Adipose tissue (tissue), 3 donors: ENCODE data around the gene KDM1A. TPM values are rescaled to one million over a fixed set of nuclear protein-coding genes. Genes with fewer than 3 reads are reported as not detected.

Experiments used
- H3K27ac ChIP-seq: one replicate; pipeline ENCODE4 v1.5.1; 2013; ENCODE audit warnings: low read depth, low read length
- WGBS, 3 donors: extraction: QIAGEN DNeasy Blood & Tissue Kit; methylation state at CpG; one replicate each; pipeline ENCODE4 v1.1.7; 2013; 5-methylcytosine and 5-hydroxymethylcytosine counted together
- polyA plus RNA-seq, 3 donors: library from polyadenylated mRNA; stranded (reverse); fragments of 200-250 nt; gene quantifications; one replicate each; pipeline ENCODE4 v1.2.3, GENCODE V29; 2013
- donor health status: healthy with polysubstance abuse.
- donor health status: Bipolar disorder and iron deficiency.
- donor health status: healthy.

Gene KDM1A
- polyA plus RNA-seq, 3 donors: 20.1 to 24.9 (median 21.0) TPM

DNA sequence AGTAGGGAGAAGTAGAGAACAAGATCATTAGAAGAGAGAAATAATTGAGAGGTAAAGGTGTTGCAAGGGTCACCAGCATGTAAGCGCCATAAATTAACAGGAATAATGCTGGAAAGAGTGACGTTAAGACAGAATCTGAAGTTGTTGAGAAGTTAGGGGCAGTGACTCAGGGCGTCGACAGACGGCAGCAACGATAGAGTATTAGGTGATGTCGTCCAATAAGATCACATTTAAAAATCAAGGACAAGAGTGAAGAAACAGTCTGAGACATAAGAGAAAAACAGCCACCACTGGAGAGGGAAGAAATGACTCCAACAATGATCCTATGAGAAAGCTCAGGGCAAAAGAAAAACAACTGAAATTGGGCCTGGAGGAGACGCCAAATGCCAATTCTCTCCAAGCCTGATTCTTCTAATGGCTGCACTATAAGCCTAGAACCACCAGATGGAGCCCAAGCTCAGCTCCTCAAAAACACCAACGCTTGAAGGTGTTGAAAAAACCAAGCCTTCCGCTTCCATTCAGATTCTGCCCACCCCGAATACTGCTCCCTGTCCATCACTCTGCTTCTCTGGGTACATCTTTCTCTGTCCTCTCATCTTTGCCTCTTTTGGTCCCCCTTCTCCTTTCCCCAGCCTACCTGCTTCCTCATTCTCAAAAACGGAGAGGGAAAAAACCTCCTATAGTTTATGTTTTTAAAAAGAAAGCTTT, 79.3 kb downstream of the KDM1A start:
- 45 to 56% (median 48%) methylated on average over 12 of the region's 12 CpGs for WGBS, 3 donors
- H3K27ac ChIP-seq: no peak overlapping the region

- H3K27ac ChIP-seq: no peak overlapping the region
- 89 to 97% (median 96%) methylated on average over 1 of the region's 1 CpG for WGBS, 3 donors
Measured at GRCh38 chr1:23099171-23099536, 79.9 kb downstream of the KDM1A start.

- H3K27ac ChIP-seq: no peak overlapping the region
- WGBS, 3 donors: 39 to 62% (median 41%) methylated on average over 3 of the region's 3 CpGs
Measured at GRCh38 chr1:23100074-23100748, 80.9 kb downstream of the KDM1A start.

GRCh38 chr1:23101101-23101827, 82.0 kb downstream of the KDM1A start:
- WGBS, 3 donors: 87 to 94% (median 88%) methylated on average over 3 of the region's 3 CpGs
- no peak overlapping the region for H3K27ac ChIP-seq

GRCh38 chr1:23101887-23102286, 82.6 kb downstream of the KDM1A start:
- no peak overlapping the region for H3K27ac ChIP-seq
- 67 to 87% (median 68%) methylated on average over 2 of the region's 2 CpGs for WGBS, 3 donors

DNA sequence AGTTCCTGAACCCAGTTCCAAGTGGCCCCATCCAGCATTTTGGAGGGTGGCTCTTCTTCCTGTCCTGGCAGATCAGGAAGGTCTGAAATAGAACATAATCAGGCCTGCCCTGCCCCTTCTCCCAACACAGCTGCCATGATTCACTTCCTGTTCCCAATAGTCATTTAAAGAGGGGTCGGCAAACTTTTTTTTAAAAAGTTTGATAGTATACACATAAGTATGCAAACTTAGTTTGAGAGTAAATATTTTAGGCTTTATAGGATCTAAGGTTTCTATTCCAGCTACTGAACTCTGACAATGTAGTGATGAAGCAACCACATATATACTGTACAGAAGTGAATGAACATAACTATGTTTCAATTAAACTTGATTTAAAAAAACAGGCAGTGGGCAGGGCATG, 83.0 kb downstream of the KDM1A start:
- 24 to 31% (median 24%) methylated on average over 1 of the region's 1 CpG for WGBS, 3 donors
- no peak overlapping the region for H3K27ac ChIP-seq

GRCh38 chr1:23103001-23103889, 84.0 kb downstream of the KDM1A start:
- H3K27ac ChIP-seq: no peak overlapping the region
- 51 to 77% (median 59%) methylated on average over 10 of the region's 10 CpGs for WGBS, 3 donors

GRCh38 chr1:23108918-23109533, 89.8 kb downstream of the KDM1A start:
- H3K27ac ChIP-seq: no peak overlapping the region
- WGBS, 3 donors: 83 to 97% (median 94%) methylated on average over 4 of the region's 4 CpGs

DNA sequence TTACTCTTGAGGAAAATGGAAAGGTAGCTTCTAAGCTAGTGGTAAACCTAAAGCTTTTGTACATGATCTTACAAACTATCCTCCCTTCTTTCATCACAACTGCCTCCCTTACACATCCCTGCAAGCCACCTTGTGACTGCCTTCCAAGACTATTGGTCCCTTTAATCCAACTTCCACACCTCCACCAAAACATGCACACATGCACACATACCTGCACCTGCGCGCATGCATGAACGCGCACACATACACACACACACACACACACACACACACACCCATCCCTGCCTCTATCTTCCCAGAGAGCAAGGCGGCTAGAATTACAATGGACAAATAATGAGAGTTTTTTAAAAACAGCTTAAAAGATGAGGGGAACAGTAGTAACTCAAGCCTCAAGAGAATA, 91.1 kb downstream of the KDM1A start:
- WGBS, 3 donors: 97 to 100% (median 99%) methylated on average over 5 of the region's 5 CpGs
- H3K27ac ChIP-seq: no peak overlapping the region

GRCh38 chr1:23111600-23112535, 92.6 kb downstream of the KDM1A start:
- 67 to 79% (median 69%) methylated on average over 6 of the region's 6 CpGs for WGBS, 3 donors
- no peak overlapping the region for H3K27ac ChIP-seq

- no peak overlapping the region for H3K27ac ChIP-seq
Measured at GRCh38 chr1:23114424-23115079, 95.3 kb downstream of the KDM1A start.

GRCh38 chr1:23116216-23116836, 97.1 kb downstream of the KDM1A start:
- WGBS, 3 donors: 80 to 95% (median 87%) methylated on average over 6 of the region's 6 CpGs
- no peak overlapping the region for H3K27ac ChIP-seq

More at GRCh38 chr1:23114424-23115079, 95.3 kb downstream of the KDM1A start:
- 78 to 80% (median 78%) methylated on average over 6 of the region's 6 CpGs for WGBS, 3 donors

DNA sequence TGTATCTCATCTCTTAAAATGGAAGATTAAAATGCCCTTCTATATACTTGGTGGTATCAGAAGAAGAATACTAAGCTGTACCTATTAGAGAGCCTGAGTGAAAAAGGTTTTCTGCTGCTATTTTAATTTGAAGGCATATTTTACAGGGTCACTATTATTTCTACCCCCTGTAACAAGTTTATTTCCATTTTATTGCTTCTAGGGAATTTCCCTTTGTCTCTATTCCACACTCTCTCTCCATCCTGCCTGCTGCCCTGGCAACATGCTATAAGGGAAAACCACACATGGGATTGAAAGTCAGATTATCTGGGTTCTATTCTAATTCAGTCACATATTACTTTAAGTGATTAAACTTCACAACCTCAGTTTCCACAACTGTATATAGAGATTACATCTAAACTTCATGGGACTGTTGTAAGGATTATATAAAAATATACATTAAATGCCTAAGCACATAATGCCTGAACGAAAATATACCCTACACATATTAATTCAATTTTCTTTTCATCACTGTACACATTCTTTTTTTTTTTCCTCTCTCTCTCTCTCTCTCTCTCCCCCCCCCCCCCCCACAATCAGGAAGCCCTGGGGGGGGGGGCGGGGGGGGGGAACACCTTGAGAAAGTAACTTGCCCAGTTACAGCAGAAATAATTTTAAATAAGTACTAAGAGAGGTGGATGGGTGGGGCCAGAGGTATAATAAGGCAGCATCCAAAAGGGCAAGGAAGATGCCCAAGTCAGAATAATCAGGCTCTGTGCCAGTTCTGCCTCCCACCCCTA, 97.8 kb downstream of the KDM1A start:
- no peak overlapping the region for H3K27ac ChIP-seq
- WGBS, 3 donors: 45 to 54% (median 49%) methylated on average over 2 of the region's 2 CpGs

GRCh38 chr1:23118407-23118806, 99.1 kb downstream of the KDM1A start:
- no peak overlapping the region for H3K27ac ChIP-seq

GRCh38 chr1:23118957-23119792, 99.9 kb downstream of the KDM1A start:
- 60 to 81% (median 61%) methylated on average over 8 of the region's 8 CpGs for WGBS, 3 donors
- H3K27ac ChIP-seq: no peak overlapping the region
